ENCODE results near the gene GLYATL1.

Gene GLYATL1

GRCh38 chr11:58913685-58914084 lies 25.6 kb upstream of the GLYATL1 start:
- no peaks in the 10 kb centered on the region for H3K4me1 ChIP-seq
- H3K9ac ChIP-seq, result no peak overlapping the region
- peaks cover 36% of the 10 kb centered on the region for H3K9me3 ChIP-seq
- TF ChIP-seq Cebpa-rat (IDR thresholded peaks at IDR 0.05), result no peak
- no peak overlapping the region for H3K4me3 ChIP-seq
- H3K27me3 ChIP-seq, result no peaks in the 10 kb centered on the region
- no peak overlapping the region for H3K4me2 ChIP-seq
- H3K36me3 ChIP-seq, result no peaks in the 10 kb centered on the region
- H4K20me1 ChIP-seq, result no peaks in the 10 kb centered on the region
- no peak overlapping the region for H3K27ac ChIP-seq

- Histone ChIP-seq H3K36me3 (no peaks in the 10 kb centered on the region), H3K4me2 (no peak overlapping the region), H4K20me1 (no peaks in the 10 kb centered on the region), H3K27me3 (no peaks in the 10 kb centered on the region), H3K4me1 (peaks cover 3% of the 10 kb centered on the region; the same call in 1 of the 2 replicates), H3K9ac (no peak overlapping the region), H3K27ac (no peak overlapping the region), H3K4me3 (no peak overlapping the region), H3K9me3 (peaks cover 40% of the 10 kb centered on the region)
- no peak for TF ChIP-seq Cebpa-rat (IDR thresholded peaks at IDR 0.05)
Observed at GRCh38 chr11:58914821-58915543, 24.3 kb upstream of the GLYATL1 start.

DNA sequence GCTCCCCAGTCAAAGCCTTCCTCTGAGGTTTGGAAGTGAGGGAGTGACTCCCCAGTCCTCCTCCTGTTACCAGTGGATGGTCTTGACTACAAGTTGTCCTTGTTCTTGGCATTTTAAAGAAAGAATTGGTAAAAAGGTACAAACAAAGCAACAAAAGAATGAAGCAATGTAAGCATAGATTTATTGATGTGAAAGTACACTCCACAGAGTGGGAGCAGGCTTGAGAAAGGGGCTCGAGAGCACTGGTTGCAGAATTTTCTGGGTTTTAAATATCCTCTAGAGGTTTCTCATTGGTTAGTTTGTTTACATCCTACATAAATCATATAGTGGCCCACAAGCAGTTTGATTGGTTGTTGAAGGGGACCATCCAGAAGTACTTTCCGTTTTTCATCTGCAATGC lies 22.7 kb upstream of the GLYATL1 start:
- Histone ChIP-seq H3K9ac (no peak overlapping the region), H3K9me3 (peaks cover 40% of the 10 kb centered on the region), H3K27ac (no peak overlapping the region), H3K4me2 (no peak overlapping the region), H4K20me1 (no peaks in the 10 kb centered on the region), H3K27me3 (no peaks in the 10 kb centered on the region), H3K36me3 (no peaks in the 10 kb centered on the region), H3K4me1 (peaks cover 3% of the 10 kb centered on the region; the same call in 1 of the 2 replicates), H3K4me3 (no peak overlapping the region)
- TF ChIP-seq Cebpa-rat (IDR thresholded peaks at IDR 0.05), result no peak

GRCh38 chr11:58917159-58917783 lies 22.0 kb upstream of the GLYATL1 start:
- no peak for TF ChIP-seq Cebpa-rat (IDR thresholded peaks at IDR 0.05)
- no peaks in the 10 kb centered on the region for H4K20me1 ChIP-seq
- H3K4me3 ChIP-seq, result no peak overlapping the region; the same call in 1 of the 2 replicates
- no peak overlapping the region for H3K4me2 ChIP-seq
- H3K9me3 ChIP-seq, result peaks cover 40% of the 10 kb centered on the region
- no peaks in the 10 kb centered on the region for H3K27me3 ChIP-seq
- H3K36me3 ChIP-seq, result no peaks in the 10 kb centered on the region
- H3K9ac ChIP-seq, result no peak overlapping the region
- H3K4me1 ChIP-seq, result peaks cover 9% of the 10 kb centered on the region; the same call in 1 of the 2 replicates
- no peak overlapping the region for H3K27ac ChIP-seq

DNA sequence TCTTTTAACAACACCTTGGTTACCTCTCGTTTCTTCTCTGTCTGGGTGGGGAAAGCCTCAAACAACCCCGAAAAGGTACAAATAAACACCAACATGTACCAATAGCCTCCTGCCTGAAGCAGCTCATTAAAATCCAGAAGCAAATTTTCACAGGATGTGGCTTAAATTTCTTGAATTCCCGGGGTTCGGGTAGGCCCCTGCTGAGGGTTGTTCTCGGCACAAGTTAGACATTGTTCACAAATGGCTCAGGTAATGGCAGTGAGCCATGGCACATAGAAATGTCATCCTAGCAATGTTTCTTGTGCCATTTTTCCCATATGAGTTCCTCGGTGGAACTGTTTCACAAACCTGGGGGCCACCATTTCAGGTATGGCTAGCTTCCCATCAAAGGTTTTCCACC lies 19.7 kb upstream of the GLYATL1 start:
- H3K27me3 ChIP-seq, result no peaks in the 10 kb centered on the region
- no peak for TF ChIP-seq Cebpa-rat (IDR thresholded peaks at IDR 0.05)
- no peaks in the 10 kb centered on the region for H3K36me3 ChIP-seq
- no peak overlapping the region for H3K4me3 ChIP-seq
- H4K20me1 ChIP-seq, result no peaks in the 10 kb centered on the region
- H3K4me1 ChIP-seq, result peaks cover 24% of the 10 kb centered on the region
- H3K9me3 ChIP-seq, result peaks cover 40% of the 10 kb centered on the region
- H3K27ac ChIP-seq, result no peak overlapping the region
- no peak overlapping the region for H3K4me2 ChIP-seq
- no peak overlapping the region for H3K9ac ChIP-seq

DNA sequence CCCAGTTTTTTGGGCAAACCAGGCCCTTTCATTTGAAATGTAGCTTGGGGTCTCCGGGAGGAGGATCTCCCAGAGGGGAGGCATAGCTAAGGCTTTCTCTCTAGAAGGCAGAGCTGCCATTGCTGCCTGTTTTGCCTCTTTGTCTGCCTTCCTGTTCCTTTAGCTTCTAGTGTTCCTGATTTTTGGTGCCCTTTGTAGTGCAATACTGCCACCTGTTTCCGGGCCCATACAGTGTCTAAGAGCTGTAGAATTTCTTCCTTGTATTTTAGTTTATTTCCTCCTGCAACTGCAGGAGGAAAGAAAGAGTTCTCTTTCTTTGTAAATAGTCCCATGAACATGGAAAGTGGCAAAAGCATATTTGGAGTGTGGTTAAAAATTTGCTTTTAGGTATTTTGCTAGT lies 19.3 kb upstream of the GLYATL1 start:
- H3K4me2 ChIP-seq, result no peak overlapping the region
- H3K27me3 ChIP-seq, result no peaks in the 10 kb centered on the region
- peaks cover 24% of the 10 kb centered on the region for H3K4me1 ChIP-seq
- H3K9me3 ChIP-seq, result peaks cover 40% of the 10 kb centered on the region
- no peak overlapping the region for H3K9ac ChIP-seq
- H3K4me3 ChIP-seq, result no peak overlapping the region
- H4K20me1 ChIP-seq, result no peaks in the 10 kb centered on the region
- TF ChIP-seq Cebpa-rat (IDR thresholded peaks at IDR 0.05), result no peak
- H3K27ac ChIP-seq, result no peak overlapping the region
- H3K36me3 ChIP-seq, result no peaks in the 10 kb centered on the region

DNA sequence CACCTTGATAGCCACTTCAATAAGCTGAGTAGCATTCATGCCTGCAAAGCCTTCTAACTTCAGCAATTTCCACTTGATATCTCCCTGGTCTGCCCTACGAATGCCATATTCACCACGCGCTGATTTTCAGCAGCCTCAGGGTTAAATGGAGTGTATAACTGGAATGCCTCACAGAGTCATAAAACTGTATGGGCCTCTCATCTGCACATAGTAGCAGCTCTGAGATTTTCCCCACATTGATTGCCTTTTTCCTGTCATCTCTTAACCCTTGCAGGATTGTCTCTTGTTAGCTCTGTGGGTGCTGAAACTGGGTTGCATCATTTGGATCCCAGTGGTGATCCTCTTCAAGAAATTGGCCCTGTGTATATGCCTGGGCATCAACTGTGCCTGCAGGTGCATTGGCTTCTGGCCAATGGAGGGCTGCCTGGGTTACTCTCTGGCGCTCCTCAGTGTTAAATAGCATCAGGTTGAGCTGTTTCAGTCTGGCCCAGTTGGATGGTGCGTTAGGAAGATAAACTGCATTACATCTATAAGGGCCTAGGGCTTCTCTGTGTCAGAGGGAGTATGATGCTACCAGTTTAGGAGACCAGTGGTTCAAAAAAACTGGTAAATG lies 17.4 kb upstream of the GLYATL1 start:
- peaks cover 22% of the 10 kb centered on the region for H3K9me3 ChIP-seq
- peaks cover 26% of the 10 kb centered on the region for H3K4me1 ChIP-seq
- no peaks in the 10 kb centered on the region for H3K27me3 ChIP-seq
- H3K4me3 ChIP-seq, result no peak overlapping the region
- no peak overlapping the region for H3K4me2 ChIP-seq
- H3K9ac ChIP-seq, result no peak overlapping the region
- no peaks in the 10 kb centered on the region for H4K20me1 ChIP-seq
- no peaks in the 10 kb centered on the region for H3K36me3 ChIP-seq
- TF ChIP-seq Cebpa-rat (IDR thresholded peaks at IDR 0.05), result no peak
- H3K27ac ChIP-seq, result no peak overlapping the region

GRCh38 chr11:58922479-58922878 lies 16.8 kb upstream of the GLYATL1 start:
- H3K4me3 ChIP-seq, result no peak overlapping the region
- no peak overlapping the region for H3K27ac ChIP-seq
- TF ChIP-seq Cebpa-rat (IDR thresholded peaks at IDR 0.05), result no peak
- H3K27me3 ChIP-seq, result no peaks in the 10 kb centered on the region
- H3K9ac ChIP-seq, result no peak overlapping the region
- no peak overlapping the region for H3K4me2 ChIP-seq
- peaks cover 16% of the 10 kb centered on the region for H3K9me3 ChIP-seq
- no peaks in the 10 kb centered on the region for H4K20me1 ChIP-seq
- peaks cover 32% of the 10 kb centered on the region for H3K4me1 ChIP-seq
- no peaks in the 10 kb centered on the region for H3K36me3 ChIP-seq

GRCh38 chr11:58923300-58923788 lies 15.9 kb upstream of the GLYATL1 start:
- no peak for TF ChIP-seq Cebpa-rat (IDR thresholded peaks at IDR 0.05)
- no peaks in the 10 kb centered on the region for H3K27me3 ChIP-seq
- no peak overlapping the region for H3K27ac ChIP-seq
- no peak overlapping the region for H3K4me3 ChIP-seq
- H3K36me3 ChIP-seq, result no peaks in the 10 kb centered on the region
- H3K4me2 ChIP-seq, result peak overlapping the region; percentile 65
- no peaks in the 10 kb centered on the region for H4K20me1 ChIP-seq
- H3K4me1 ChIP-seq, result peaks cover 38% of the 10 kb centered on the region
- H3K9ac ChIP-seq, result no peak overlapping the region
- peaks cover 7% of the 10 kb centered on the region for H3K9me3 ChIP-seq

DNA sequence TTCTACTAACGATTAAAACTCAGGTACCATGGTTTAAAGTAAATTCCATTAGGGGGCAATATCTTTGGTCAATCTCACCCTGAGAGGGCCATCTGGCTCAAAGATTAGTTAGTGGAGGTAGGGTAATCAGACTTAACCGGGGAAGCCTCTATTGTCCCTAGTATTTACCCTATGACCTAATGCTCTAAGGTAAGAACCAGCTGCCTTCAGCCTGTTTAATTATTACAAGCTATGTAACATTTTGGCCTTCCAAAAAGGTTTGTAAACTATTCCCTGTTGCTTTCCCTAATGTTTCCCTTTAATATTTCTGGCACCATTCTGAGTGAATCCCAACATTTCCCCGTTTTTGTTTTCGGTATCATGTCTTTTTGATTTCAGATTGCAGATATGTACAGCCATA lies 15.1 kb upstream of the GLYATL1 start:
- H3K27ac ChIP-seq, result no peak overlapping the region
- H3K4me3 ChIP-seq, result no peak overlapping the region
- no peaks in the 10 kb centered on the region for H3K9me3 ChIP-seq
- no peaks in the 10 kb centered on the region for H3K36me3 ChIP-seq
- TF ChIP-seq Cebpa-rat (IDR thresholded peaks at IDR 0.05), result no peak
- H4K20me1 ChIP-seq, result no peaks in the 10 kb centered on the region
- H3K4me1 ChIP-seq, result peaks cover 38% of the 10 kb centered on the region
- no peaks in the 10 kb centered on the region for H3K27me3 ChIP-seq
- no peak overlapping the region for H3K4me2 ChIP-seq
- no peak overlapping the region for H3K9ac ChIP-seq

Data from BLaER1 (cell line).